GM19324 (cell line): ENCODE results near the gene OR7A10.

ENCODE experiments used
- ATAC-seq: cut with Tn5 transposase; IDR thresholded peaks from one replicate; pipeline ENCODE4 v1.9.1; 2021; ENCODE audit warnings: mild to moderate bottlenecking, moderate library complexity; ENCODE audit not compliant: unreplicated experiment, low FRiP score

OR7A10 gene

GRCh38 chr19:14848822-14849221 is at the start of gene OR7A10:
OR7A10 (minus strand) TSS chr19:14848922; CDS start chr19:14841877, 7,045 bp downstream.
- no peak for ATAC-seq

- no peak for ATAC-seq
These were observed 42.1 kb upstream of the OR7A10 start for GRCh38 chr19:14890643-14891379.

- ATAC-seq: no peak
These were observed 41.4 kb upstream of the OR7A10 start for GRCh38 chr19:14889994-14890642.

GRCh38 chr19:14886032-14886431 is 37.3 kb upstream of the OR7A10 start, which contains the start of gene OR7A17:
OR7A17 (minus strand) TSS chr19:14886132; CDS start chr19:14881355, 4,777 bp downstream.
- ATAC-seq: no peak

GRCh38 chr19:14871619-14872230 is 23.0 kb upstream of the OR7A10 start:
- no peak for ATAC-seq

GRCh38 chr19:14868497-14868896 is 19.8 kb upstream of the OR7A10 start:
- no peak for ATAC-seq

- ATAC-seq: no peak
These were observed 5.1 kb downstream of the OR7A10 start for GRCh38 chr19:14843578-14843977.

GRCh38 chr19:14843169-14843568 is 5.6 kb downstream of the OR7A10 start:
- no peak for ATAC-seq

- no peak for ATAC-seq
These were observed 8.5 kb downstream of the OR7A10 start for GRCh38 chr19:14840206-14840605.

- no peak for ATAC-seq
These were observed 11.3 kb downstream of the OR7A10 start for GRCh38 chr19:14837391-14837790.

GRCh38 chr19:14835011-14835410 is 13.7 kb downstream of the OR7A10 start, which contains the start of the genes OR7A5 and OR7C1:
OR7A5 (minus strand) TSS chr19:14835185; CDS start chr19:14828241, 6,944 bp downstream.
OR7C1 (minus strand) TSS chr19:14835185; CDS start chr19:14800136, 35,049 bp downstream.
- no peak for ATAC-seq

- ATAC-seq: no peak
These were observed 18.0 kb downstream of the OR7A10 start for GRCh38 chr19:14830702-14831101.

GRCh38 chr19:14826006-14826405 is 22.7 kb downstream of the OR7A10 start:
- ATAC-seq: no peak

GRCh38 chr19:14821937-14822336 is 26.8 kb downstream of the OR7A10 start:
- no peak for ATAC-seq

GRCh38 chr19:14818588-14818987 is 30.1 kb downstream of the OR7A10 start:
- ATAC-seq: no peak

- ATAC-seq: no peak
These were observed 31.7 kb downstream of the OR7A10 start for GRCh38 chr19:14817052-14817451.

- no peak for ATAC-seq
These were observed 33.6 kb downstream of the OR7A10 start for GRCh38 chr19:14814982-14815652.

- ATAC-seq: no peak
These were observed 39.3 kb downstream of the OR7A10 start for GRCh38 chr19:14809272-14810057.

GRCh38 chr19:14804765-14805164 is 44.0 kb downstream of the OR7A10 start:
- ATAC-seq: no peak

- ATAC-seq: no peak
These were observed 50.0 kb downstream of the OR7A10 start for GRCh38 chr19:14798760-14799159.
